Measurements from ENCODE around the gene HOXC10. TPM values are rescaled to one million over a fixed set of nuclear protein-coding genes. Genes with fewer than 3 reads are reported as not detected.
A peak's percentile ranks its signal among the peaks of the same experiment; 100 is the strongest.

Gene HOXC10
- total RNA-seq, 4 donors from 2014 or later: not detected

GRCh38 chr12:54015018-54015931, 30.3 kb downstream of the HOXC10 start:
- H3K4me1 ChIP-seq: peaks cover 12 to 44% (median 23%) of the 10 kb centered on the region in 4 donors
- intact Hi-C loops (cut with DNase I; ENCODE audit: low total_unique reads): no loop called here
- 12 to 23% methylated on average over 9 to 23 of the region's 23 CpGs for WGBS, 2 donors (ENCODE audit: low coverage in 1 of 2)
- no peaks in the 10 kb centered on the region for H3K36me3 ChIP-seq
- peaks cover 100% of the 10 kb centered on the region for H3K27me3 ChIP-seq
- no peak overlapping the region for H3K4me3 ChIP-seq
- in situ Hi-C loops (cut with MboI; ENCODE audit: low pct_ligation_motif_present in 1 of 4, low pct_unique_long_range_greater_than_20kb in 1 of 4, low sequenced_read_pairs in 3 of 4): no loop called here
- no peak overlapping the region for H3K27ac ChIP-seq
- DNase-seq: no peak
- TF ChIP-seq CTCF (IDR thresholded peaks at IDR 0.05) (no peak), EP300 (IDR thresholded peaks at IDR 0.05; ENCODE audit: low read depth) (no peak), POLR2A (IDR thresholded peaks at IDR 0.05) (no peak), POLR2AphosphoS5 (IDR thresholded peaks at IDR 0.05) (no peak)
- H3K9me3 ChIP-seq: no peaks in the 10 kb centered on the region

- in situ Hi-C loops (cut with MboI; ENCODE audit: low pct_ligation_motif_present in 1 of 4, low pct_unique_long_range_greater_than_20kb in 1 of 4, low sequenced_read_pairs in 3 of 4): no loop called here
- H3K27ac ChIP-seq: peak overlapping the region in 1 of 4 donors; percentile 63
- intact Hi-C loops (cut with DNase I; ENCODE audit: low total_unique reads): no loop called here
- no peak for TF ChIP-seq CTCF (IDR thresholded peaks at IDR 0.05)
- TF ChIP-seq EP300 (IDR thresholded peaks at IDR 0.05; ENCODE audit: low read depth): no peak
- no peak for TF ChIP-seq POLR2AphosphoS5 (IDR thresholded peaks at IDR 0.05)
- TF ChIP-seq POLR2A (IDR thresholded peaks at IDR 0.05): no peak
- H3K36me3 ChIP-seq: no peaks in the 10 kb centered on the region
- H3K4me3 ChIP-seq: no peak overlapping the region
- 19 to 20% methylated on average over 2 to 3 of the region's 3 CpGs for WGBS, 2 donors (ENCODE audit: low coverage in 1 of 2)
- peaks cover 100% of the 10 kb centered on the region for H3K27me3 ChIP-seq
- DNase-seq: no peak
- H3K4me1 ChIP-seq: peaks cover 12 to 40% (median 22%) of the 10 kb centered on the region in 4 donors
- H3K9me3 ChIP-seq: no peaks in the 10 kb centered on the region
These were observed 31.1 kb downstream of the HOXC10 start for GRCh38 chr12:54016051-54016450.

GRCh38 chr12:54016478-54016964, 31.6 kb downstream of the HOXC10 start:
- no peaks in the 10 kb centered on the region for H3K36me3 ChIP-seq
- intact Hi-C loops (cut with DNase I; ENCODE audit: low total_unique reads): no loop called here
- H3K4me1 ChIP-seq: peaks cover 12 to 36% (median 19%) of the 10 kb centered on the region in 4 donors
- H3K27ac ChIP-seq: peak overlapping the region in 1 of 4 donors; percentile 63
- WGBS, 2 donors (ENCODE audit: low coverage in 1 of 2): 4% methylated on average over 4 to 25 of the region's 25 CpGs
- peaks cover 100% of the 10 kb centered on the region for H3K27me3 ChIP-seq
- H3K9me3 ChIP-seq: no peaks in the 10 kb centered on the region
- peak overlapping the region in 1 of 4 donors; percentile 38 for H3K4me3 ChIP-seq
- no peak for TF ChIP-seq CTCF (IDR thresholded peaks at IDR 0.05)
- no peak for TF ChIP-seq POLR2A (IDR thresholded peaks at IDR 0.05)
- TF ChIP-seq EP300 (IDR thresholded peaks at IDR 0.05; ENCODE audit: low read depth): no peak
- no peak for TF ChIP-seq POLR2AphosphoS5 (IDR thresholded peaks at IDR 0.05)
- in situ Hi-C loops (cut with MboI; ENCODE audit: low pct_ligation_motif_present in 1 of 4, low pct_unique_long_range_greater_than_20kb in 1 of 4, low sequenced_read_pairs in 3 of 4): no loop called here
- no peak for DNase-seq

GRCh38 chr12:54017027-54017788, 32.3 kb downstream of the HOXC10 start:
- TF ChIP-seq CTCF (IDR thresholded peaks at IDR 0.05): no peak
- TF ChIP-seq POLR2A (IDR thresholded peaks at IDR 0.05): no peak
- no peak for TF ChIP-seq EP300 (IDR thresholded peaks at IDR 0.05; ENCODE audit: low read depth)
- no peak for TF ChIP-seq POLR2AphosphoS5 (IDR thresholded peaks at IDR 0.05)
- Histone ChIP-seq H3K36me3 (no peaks in the 10 kb centered on the region), H3K9me3 (no peaks in the 10 kb centered on the region), H3K4me3 (peak overlapping the region; percentile 5 to 38 (median 20)), H3K4me1 (peaks cover 12 to 34% (median 19%) of the 10 kb centered on the region in 4 donors), H3K27me3 (peaks cover 100% of the 10 kb centered on the region), H3K27ac (peak overlapping the region in 1 of 4 donors; percentile 63)
- WGBS, 2 donors (ENCODE audit: low coverage in 1 of 2): 2 to 5% methylated on average over 15 to 24 of the region's 24 CpGs
- intact Hi-C loops (cut with DNase I; ENCODE audit: low total_unique reads) (no loop called here), in situ Hi-C loops (cut with MboI; ENCODE audit: low pct_ligation_motif_present in 1 of 4, low pct_unique_long_range_greater_than_20kb in 1 of 4, low sequenced_read_pairs in 3 of 4) (no loop called here)
- DNase-seq: no peak

Data from transverse colon (tissue), 4 donors.